Endothelial cell (in vitro differentiated cells): ENCODE results near the gene PDE11A. TPM values are rescaled to one million over a fixed set of nuclear protein-coding genes. Genes with fewer than 3 reads are reported as not detected.

Source experiments
- DNase-seq: peaks from one replicate; pipeline ENCODE4 v3.0.0; 2021; ENCODE audit warnings: low spot score
- H3K27ac Mint-ChIP-seq: one replicate; pipeline ENCODE4 v1.8.0; 2021; ENCODE audit warnings: mixed read lengths, inconsistent platforms; ENCODE audit not compliant: unreplicated experiment
- H3K27me3 Mint-ChIP-seq: one replicate; pipeline ENCODE4 v1.8.0; 2021; ENCODE audit warnings: mild to moderate bottlenecking, moderate library complexity, mixed read lengths, inconsistent platforms; ENCODE audit not compliant: unreplicated experiment
- H3K36me3 Mint-ChIP-seq: one replicate; pipeline ENCODE4 v1.8.0; 2021; ENCODE audit warnings: mild to moderate bottlenecking, low read depth, mixed read lengths, inconsistent platforms; ENCODE audit not compliant: unreplicated experiment
- H3K4me1 Mint-ChIP-seq: one replicate; pipeline ENCODE4 v1.8.0; 2021; ENCODE audit warnings: mild to moderate bottlenecking, mixed read lengths, inconsistent platforms; ENCODE audit not compliant: unreplicated experiment
- H3K4me3 Mint-ChIP-seq: one replicate; pipeline ENCODE4 v1.8.0; 2021; ENCODE audit warnings: mild to moderate bottlenecking, mixed read lengths, inconsistent platforms; ENCODE audit not compliant: unreplicated experiment
- H3K9me3 Mint-ChIP-seq: one replicate; pipeline ENCODE4 v1.8.0; 2021; ENCODE audit warnings: mixed read lengths, inconsistent platforms; ENCODE audit not compliant: unreplicated experiment
- total RNA-seq: library from RNA; stranded (reverse); fragmentation: NEBNext Ultra II Directional; extraction: Animal tissue kit (Norgen Biotek cat#: 25700); gene quantifications from one replicate; pipeline ENCODE4 v1.2.1, GENCODE V29; 2021; ENCODE audit not compliant: unreplicated experiment
- TF ChIP-seq, protein P1 (sequence below): fragments of 200-600 bp; sonication (generic); IDR thresholded peaks from one replicate; pipeline ENCODE4 v1.5.0; 2021; ENCODE audit warnings: antibody characterized with exemption; ENCODE audit not compliant: unreplicated experiment

Gene PDE11A
- total RNA-seq, 1 donor from 2014 or later: 1.7 TPM

DNA sequence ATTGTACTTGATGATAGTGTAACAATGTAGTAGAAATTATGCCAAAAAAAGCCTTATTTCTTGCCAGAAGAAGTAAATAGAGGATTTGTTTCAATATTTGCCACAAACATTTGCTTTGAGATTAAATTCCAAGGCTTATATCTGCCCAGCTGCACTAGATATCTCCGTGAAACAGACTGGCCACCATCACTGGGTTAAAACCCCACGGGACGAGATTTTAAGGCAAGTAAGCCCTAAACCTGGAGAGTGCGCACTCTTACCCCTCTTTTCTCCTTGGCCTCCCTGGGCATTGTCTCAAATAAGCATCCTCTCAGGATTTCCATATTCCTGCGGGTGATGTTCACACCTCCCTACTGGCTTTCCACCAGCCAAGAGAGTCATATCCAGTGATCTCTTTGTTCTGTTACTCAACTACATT is 345.6 kb downstream of the PDE11A start:
- Mint-ChIP-seq H3K36me3 (no peaks in the 10 kb centered on the region), H3K9me3 (no peaks in the 10 kb centered on the region), H3K27me3 (peaks cover 4% of the 10 kb centered on the region), H3K4me1 (peaks cover 38% of the 10 kb centered on the region), H3K4me3 (no peak overlapping the region), H3K27ac (no peak overlapping the region)
- TF ChIP-seq, protein P1, sequence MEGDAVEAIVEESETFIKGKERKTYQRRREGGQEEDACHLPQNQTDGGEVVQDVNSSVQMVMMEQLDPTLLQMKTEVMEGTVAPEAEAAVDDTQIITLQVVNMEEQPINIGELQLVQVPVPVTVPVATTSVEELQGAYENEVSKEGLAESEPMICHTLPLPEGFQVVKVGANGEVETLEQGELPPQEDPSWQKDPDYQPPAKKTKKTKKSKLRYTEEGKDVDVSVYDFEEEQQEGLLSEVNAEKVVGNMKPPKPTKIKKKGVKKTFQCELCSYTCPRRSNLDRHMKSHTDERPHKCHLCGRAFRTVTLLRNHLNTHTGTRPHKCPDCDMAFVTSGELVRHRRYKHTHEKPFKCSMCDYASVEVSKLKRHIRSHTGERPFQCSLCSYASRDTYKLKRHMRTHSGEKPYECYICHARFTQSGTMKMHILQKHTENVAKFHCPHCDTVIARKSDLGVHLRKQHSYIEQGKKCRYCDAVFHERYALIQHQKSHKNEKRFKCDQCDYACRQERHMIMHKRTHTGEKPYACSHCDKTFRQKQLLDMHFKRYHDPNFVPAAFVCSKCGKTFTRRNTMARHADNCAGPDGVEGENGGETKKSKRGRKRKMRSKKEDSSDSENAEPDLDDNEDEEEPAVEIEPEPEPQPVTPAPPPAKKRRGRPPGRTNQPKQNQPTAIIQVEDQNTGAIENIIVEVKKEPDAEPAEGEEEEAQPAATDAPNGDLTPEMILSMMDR: no peak
- DNase-seq: no peak

DNA sequence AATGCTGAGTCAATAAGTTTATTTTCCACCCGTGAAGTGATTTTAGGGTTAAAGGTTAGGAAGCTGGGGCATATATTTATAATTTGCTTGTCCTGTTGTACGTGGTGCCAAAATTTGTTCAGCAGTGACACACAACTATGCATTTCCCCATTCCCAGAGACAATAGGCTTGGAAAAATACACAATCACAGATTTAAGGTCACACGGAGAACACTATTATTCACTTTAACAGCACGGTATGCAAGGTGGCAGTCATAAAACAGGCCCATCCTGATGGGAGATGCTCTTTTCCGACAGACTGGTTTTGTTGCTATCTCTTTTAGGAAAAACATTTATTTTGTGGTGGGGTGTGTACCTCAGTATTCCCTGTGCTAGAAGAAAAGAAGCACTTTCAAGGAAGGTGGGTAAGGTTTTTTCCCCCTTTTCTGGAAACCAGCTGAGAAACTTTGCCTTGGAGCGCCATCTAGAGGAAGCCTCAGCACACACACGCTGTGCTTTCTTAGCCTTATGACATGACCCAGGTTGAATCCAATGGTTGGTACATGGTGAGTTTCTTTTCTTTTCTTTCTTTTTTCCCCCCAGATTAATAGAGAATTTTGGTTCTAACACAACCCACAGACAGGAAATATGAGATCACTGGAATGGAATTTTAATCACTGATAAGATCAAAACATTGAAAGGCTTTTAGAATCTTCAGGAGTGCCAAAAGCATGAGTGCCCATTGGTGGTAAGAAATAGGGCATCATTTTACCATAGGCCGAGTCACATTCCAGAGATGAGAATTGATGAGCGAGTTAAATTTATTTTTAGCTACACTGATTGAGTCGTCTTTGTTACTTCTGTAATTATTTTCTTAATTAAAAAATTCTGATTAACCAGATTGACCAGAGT is 347.9 kb downstream of the PDE11A start:
- peaks cover 4% of the 10 kb centered on the region for H3K27me3 Mint-ChIP-seq
- peaks cover 21% of the 10 kb centered on the region for H3K4me1 Mint-ChIP-seq
- H3K4me3 Mint-ChIP-seq: no peak overlapping the region
- peak overlapping the region; percentile 72 for H3K27ac Mint-ChIP-seq
- H3K36me3 Mint-ChIP-seq: no peaks in the 10 kb centered on the region
- peak; percentile 76 for DNase-seq
- TF ChIP-seq, protein P1: peak; percentile 88
- no peaks in the 10 kb centered on the region for H3K9me3 Mint-ChIP-seq

DNA sequence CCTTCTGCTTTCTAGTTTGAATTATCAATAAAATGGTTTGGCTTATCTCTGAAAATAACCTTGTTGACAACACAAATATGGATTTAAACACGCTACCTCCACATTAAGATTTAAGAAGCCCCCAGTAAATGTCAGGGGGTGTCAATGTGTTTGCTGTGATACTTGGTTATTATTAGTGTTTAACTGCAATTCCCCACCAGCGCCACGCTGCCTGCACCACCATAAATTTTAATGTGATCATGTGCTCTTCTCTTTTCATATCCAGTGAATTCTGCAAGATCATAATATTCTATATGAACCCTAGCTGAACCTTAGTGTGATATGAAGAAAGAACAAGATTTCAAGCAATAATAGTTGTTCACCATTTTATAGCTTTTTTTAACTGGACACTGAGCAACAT is 349.3 kb downstream of the PDE11A start:
- Mint-ChIP-seq H3K4me3 (no peak overlapping the region), H3K36me3 (no peaks in the 10 kb centered on the region), H3K4me1 (peaks cover 28% of the 10 kb centered on the region), H3K9me3 (no peaks in the 10 kb centered on the region), H3K27me3 (peaks cover 1% of the 10 kb centered on the region), H3K27ac (no peak overlapping the region)
- no peak for DNase-seq
- TF ChIP-seq, protein P1: no peak

DNA sequence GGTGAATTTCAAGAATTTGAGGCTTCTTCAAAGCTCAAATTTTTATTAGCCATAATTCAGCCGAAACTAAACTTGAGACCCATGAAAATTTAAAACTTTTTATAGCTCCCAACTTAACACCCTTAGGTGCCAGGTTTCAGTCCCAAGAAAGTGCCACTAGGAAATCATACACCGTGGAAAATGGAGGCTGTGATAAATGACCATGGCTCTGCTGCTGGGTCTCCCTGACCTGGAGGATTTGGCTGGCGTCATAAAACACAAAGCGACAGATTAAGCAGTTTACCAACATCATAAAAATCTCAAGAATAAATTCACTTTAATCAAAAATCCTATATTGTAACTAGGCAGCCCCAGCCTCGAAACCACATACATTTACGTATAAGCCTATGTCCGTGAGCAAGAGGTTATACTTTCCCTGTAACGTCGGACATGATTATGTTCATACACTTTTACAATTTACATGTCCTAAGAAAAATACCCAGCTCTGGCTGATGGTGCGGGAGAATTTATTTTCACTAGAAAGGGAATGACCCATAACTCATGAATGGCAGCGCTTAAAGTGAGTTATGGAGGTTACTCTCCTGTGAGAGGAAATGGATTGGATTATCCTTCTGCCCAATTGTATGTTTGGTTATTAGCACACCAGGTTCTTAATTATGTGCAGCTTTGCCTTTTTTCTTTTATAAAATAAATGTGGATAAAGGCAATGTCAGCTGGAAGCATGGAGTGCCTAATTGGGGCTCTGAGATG is 350.6 kb downstream of the PDE11A start:
- no peak for DNase-seq
- Mint-ChIP-seq H3K36me3 (no peaks in the 10 kb centered on the region), H3K27ac (no peak overlapping the region), H3K27me3 (no peaks in the 10 kb centered on the region), H3K4me1 (peaks cover 33% of the 10 kb centered on the region), H3K4me3 (no peak overlapping the region), H3K9me3 (no peaks in the 10 kb centered on the region)
- TF ChIP-seq, protein P1: no peak
